ENCODE data around the gene DLG5. TPM values are rescaled to one million over a fixed set of nuclear protein-coding genes. Genes with fewer than 3 reads are reported as not detected.
"Not testable (repeated sequence)": the region's sequence is repeated elsewhere in the genome, so short reads cannot be mapped to it uniquely, and the experiment has no call there.

DLG5 gene
- total RNA-seq, 2 donors from 2014 or later, result 3.2 to 6.5 TPM

DNA sequence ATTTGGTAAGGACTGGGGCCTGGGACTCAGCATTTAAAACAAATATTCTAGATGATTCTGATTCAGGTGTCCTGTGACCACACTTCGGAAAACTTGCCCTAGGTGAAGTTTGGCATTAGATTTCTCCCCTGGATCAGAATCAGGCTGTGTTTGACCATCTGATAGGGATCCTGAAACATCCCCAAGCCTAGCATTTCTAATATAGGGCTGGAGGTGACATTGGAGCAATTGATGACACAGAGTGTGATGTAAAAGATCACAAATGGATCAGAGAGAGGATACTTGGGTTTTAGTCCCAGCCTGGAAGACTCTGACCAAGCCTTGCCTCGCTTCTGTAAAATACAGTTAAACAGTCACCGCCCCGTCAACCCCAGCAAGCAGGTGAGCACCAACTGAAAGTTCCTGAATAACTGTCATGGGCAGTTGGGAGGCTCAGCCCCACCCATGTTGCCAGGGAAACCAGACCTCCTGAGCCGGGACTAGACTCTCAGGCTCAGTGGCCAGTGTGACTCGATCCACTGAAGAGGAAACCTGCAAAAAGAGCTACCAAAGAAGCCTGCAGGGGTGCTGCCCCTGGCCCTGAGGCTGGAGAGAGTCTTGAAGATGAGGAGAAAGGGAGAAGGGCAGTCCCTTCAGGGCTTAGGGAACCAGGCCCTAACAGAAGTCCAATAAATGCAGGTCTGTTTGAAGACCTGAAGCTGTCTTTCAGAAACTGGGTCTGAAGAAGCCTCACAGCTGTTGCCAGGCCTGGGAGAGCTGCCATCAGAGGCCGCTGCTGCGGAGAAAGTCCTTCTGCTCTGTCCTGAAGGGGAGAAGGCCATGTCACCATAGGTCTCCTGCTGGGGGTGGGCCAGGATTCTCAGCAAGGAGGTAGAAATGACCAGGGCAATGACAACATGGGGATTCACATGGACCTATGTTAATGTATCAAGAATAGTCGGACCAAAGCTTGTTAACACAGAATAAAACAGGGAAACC is 162.8 kb downstream of the DLG5 start:
- H3K4me1 Mint-ChIP-seq (ENCODE audit: low read depth), result no peaks in the 10 kb centered on the region
- peaks cover 22% of the 10 kb centered on the region for H3K27me3 Mint-ChIP-seq (ENCODE audit: low read depth)
- DNase-seq (no peak), ATAC-seq (replicated peaks in 1 of 2) (no peak)
- H3K4me3 Mint-ChIP-seq, result no peak overlapping the region
- H3K9me3 Mint-ChIP-seq, result no peaks in the 10 kb centered on the region
- no peaks in the 10 kb centered on the region for H3K36me3 Mint-ChIP-seq (ENCODE audit: insufficient read depth in 2 of 2)
- H3K27ac Mint-ChIP-seq, result no peak overlapping the region

GRCh38 chr10:77758406-77758805 is 168.1 kb downstream of the DLG5 start:
- not testable (repeated sequence) for DNase-seq; H3K27ac Mint-ChIP-seq; H3K4me1 Mint-ChIP-seq (ENCODE audit: low read depth); H3K36me3 Mint-ChIP-seq (ENCODE audit: insufficient read depth in 2 of 2); ATAC-seq (replicated peaks in 1 of 2); H3K4me3 Mint-ChIP-seq; H3K9me3 Mint-ChIP-seq
- H3K27me3 Mint-ChIP-seq (ENCODE audit: low read depth), result peaks cover 14% of the 10 kb centered on the region

DNA sequence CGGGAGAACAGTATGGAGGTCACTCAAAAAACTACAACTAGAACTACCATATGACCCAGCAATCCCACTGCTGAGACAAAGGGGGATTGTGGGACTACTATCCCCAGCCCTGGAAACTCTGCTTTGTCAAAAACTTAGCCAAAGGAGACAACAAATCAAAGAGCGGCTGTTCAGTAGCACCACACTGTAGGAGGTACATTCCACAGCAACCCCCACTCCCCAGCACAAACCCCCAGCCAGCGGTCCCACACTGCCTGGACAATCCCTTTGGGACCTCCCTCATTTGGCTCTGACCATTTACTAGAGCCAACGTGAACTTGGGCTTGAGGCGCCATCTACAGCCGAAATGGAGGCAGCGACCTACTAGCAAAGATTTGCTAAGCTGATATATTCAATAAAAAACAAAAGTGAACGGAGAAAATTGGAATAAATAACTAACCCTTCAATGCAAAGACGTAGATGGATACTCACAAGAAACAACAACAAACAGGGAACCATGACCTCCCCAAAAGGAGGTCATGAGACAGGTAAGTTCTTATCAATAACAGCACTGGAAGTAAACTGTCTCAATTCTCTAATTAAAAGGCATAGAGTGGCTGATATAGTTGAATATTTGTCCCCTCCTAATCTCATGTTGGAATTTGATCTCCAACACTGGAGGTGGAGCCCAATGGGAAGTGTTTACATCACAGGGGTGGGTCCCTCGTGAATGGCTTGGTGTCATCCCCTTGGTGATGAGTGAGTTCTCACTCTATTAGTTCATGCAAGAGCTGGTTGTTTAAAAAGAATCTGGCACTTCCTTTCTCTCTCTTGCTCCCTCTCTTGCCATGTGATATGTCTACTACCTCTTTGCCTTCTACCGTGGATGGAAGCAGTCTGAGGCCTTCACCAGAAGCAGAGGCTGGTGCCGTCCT is 170.0 kb downstream of the DLG5 start:
- H3K4me1 Mint-ChIP-seq (ENCODE audit: low read depth), result no peaks in the 10 kb centered on the region
- H3K27me3 Mint-ChIP-seq (ENCODE audit: low read depth), result peaks cover 14% of the 10 kb centered on the region
- ATAC-seq (replicated peaks in 1 of 2), result no peak
- no peak overlapping the region for H3K27ac Mint-ChIP-seq
- H3K36me3 Mint-ChIP-seq (ENCODE audit: insufficient read depth in 2 of 2), result no peaks in the 10 kb centered on the region
- H3K9me3 Mint-ChIP-seq, result no peaks in the 10 kb centered on the region
- peak; percentile 17 to 26 for DNase-seq
- H3K4me3 Mint-ChIP-seq, result no peak overlapping the region

DNA sequence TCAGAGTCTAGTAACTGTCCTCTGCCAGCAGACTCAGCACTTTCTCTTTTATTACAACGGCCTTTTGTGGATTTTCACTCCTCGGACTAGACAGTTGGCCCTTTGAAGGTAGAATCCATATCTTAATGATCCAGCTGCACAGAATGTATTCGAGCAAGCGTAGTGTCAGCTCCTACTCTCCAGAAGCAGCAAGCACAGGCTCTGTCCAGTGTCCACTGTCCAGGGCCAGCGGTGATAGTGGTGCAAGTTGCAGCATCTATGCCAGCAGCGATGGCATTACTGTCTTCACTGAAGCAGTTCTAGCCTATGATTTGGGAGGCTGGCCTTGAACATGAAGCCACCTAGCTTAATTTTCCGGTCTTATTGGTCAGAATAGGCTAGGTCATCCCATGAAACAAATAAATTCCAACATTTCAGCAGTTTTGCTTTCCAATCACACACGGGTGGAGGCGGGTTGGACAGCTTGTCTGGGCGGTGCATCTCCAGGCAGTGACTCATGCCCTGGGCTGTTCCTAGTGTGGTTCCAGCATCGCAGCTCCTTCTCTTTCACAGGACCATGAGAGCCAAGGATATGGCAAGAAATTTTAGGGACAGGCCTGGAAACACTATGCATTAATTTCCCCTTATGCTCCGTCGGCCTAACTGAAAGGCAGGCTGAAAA is 180.4 kb downstream of the DLG5 start:
- H3K27me3 Mint-ChIP-seq (ENCODE audit: low read depth), result peaks cover 31% of the 10 kb centered on the region
- no peak overlapping the region for H3K4me3 Mint-ChIP-seq
- no peak overlapping the region for H3K27ac Mint-ChIP-seq
- no peak for DNase-seq
- peaks cover 3 to 8% of the 10 kb centered on the region in 2 donors for H3K9me3 Mint-ChIP-seq
- peaks cover 2 to 7% of the 10 kb centered on the region in 2 donors for H3K36me3 Mint-ChIP-seq (ENCODE audit: insufficient read depth in 2 of 2)
- no peaks in the 10 kb centered on the region for H3K4me1 Mint-ChIP-seq (ENCODE audit: low read depth)
- ATAC-seq (replicated peaks in 1 of 2), result no peak

DNA sequence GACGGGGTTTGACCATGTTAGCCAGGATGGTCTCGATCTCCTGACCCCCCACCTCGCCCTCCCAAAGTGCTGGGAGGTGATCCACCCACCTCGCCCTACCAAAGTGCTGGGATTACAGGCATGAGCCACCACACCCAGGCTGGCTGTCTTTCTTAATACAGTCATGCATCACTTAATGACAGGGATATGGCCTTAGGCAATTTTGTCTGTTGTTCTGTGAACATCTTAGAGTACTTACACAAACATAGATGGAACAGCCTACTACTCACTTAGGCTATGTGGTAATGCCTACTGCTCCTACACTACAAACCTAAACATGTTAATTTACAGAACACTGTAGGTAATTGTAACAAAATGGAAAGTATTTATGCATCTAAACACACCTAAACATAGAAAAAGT is 182.3 kb downstream of the DLG5 start:
- ATAC-seq (replicated peaks in 1 of 2), result no peak
- peaks cover 1 to 2% of the 10 kb centered on the region in 2 donors for H3K36me3 Mint-ChIP-seq (ENCODE audit: insufficient read depth in 2 of 2)
- no peak overlapping the region for H3K27ac Mint-ChIP-seq
- H3K4me3 Mint-ChIP-seq, result no peak overlapping the region
- peaks cover 3 to 7% of the 10 kb centered on the region in 2 donors for H3K9me3 Mint-ChIP-seq
- no peak for DNase-seq
- peaks cover 25% of the 10 kb centered on the region for H3K27me3 Mint-ChIP-seq (ENCODE audit: low read depth)
- no peaks in the 10 kb centered on the region for H3K4me1 Mint-ChIP-seq (ENCODE audit: low read depth)

GRCh38 chr10:77742172-77742571 is 184.4 kb downstream of the DLG5 start:
- Mint-ChIP-seq H3K4me3 (no peak overlapping the region), H3K36me3 (ENCODE audit: insufficient read depth in 2 of 2) (peaks cover 3 to 5% of the 10 kb centered on the region in 2 donors), H3K27ac (no peak overlapping the region), H3K9me3 (peaks cover 3 to 5% of the 10 kb centered on the region in 2 donors), H3K27me3 (ENCODE audit: low read depth) (peaks cover 18% of the 10 kb centered on the region), H3K4me1 (ENCODE audit: low read depth) (no peaks in the 10 kb centered on the region)
- DNase-seq, result no peak
- no peak for ATAC-seq (replicated peaks in 1 of 2)

DNA sequence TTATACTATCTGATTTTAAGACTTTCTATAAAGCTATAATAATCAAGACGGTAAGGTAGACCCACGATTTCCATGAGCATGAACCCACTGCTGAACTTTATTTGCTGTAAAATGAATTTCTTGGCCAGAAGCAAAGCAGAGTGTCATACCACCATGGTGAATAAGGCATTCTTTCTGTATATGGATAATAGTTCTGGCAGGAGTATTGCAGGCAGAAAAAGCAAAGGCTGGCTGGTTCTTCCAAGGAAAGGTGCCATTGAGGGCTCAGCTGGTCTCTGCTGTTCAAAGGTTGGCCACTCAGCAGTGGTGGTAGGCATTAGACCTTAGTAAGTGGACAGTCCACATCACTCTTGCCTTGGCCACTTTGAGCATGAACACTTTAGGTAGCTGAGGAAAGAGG is 184.8 kb downstream of the DLG5 start:
- Mint-ChIP-seq H3K4me3 (no peak overlapping the region), H3K4me1 (ENCODE audit: low read depth) (no peaks in the 10 kb centered on the region), H3K27ac (no peak overlapping the region), H3K36me3 (ENCODE audit: insufficient read depth in 2 of 2) (peaks cover 7 to 8% of the 10 kb centered on the region in 2 donors), H3K27me3 (ENCODE audit: low read depth) (peaks cover 17% of the 10 kb centered on the region), H3K9me3 (peaks cover 5 to 6% of the 10 kb centered on the region in 2 donors)
- ATAC-seq (replicated peaks in 1 of 2), result no peak
- no peak for DNase-seq

Other genes with a start within 250 kb of the DLG5 start
- 10 to 100 TPM; 20.9 to 22.4 TPM for gene POLR3A, start 102.8 kb upstream of the DLG5 start, total RNA-seq
- 1,000 to 10,000 TPM; 1,385 to 1,724 TPM for gene RPS24, start 107.1 kb upstream of the DLG5 start, total RNA-seq

All from activated T-cell treated with anti-CD3 and anti-CD28 coated beads, Interleukin-2, amount 50 U/mL, for 72 hours (primary cell).